Neural progenitor cell (in vitro differentiated cells): ENCODE measurements around the gene MX2.

Source experiments
- CTCF ChIP-seq: fragments of 200-600 bp; sonication (generic); IDR thresholded peaks from 2 replicates; pipeline ENCODE4 v1.5.1; 2017; ENCODE audit warnings: antibody characterized with exemption, mild to moderate bottlenecking
- EZH2 ChIP-seq: fragments of 200-600 bp; sonication (generic); IDR thresholded peaks from 2 replicates; pipeline ENCODE4 v1.6.1; 2017; ENCODE audit warnings: antibody characterized with exemption, mild to moderate bottlenecking, moderate library complexity

- TF ChIP-seq CTCF (no peak), EZH2 (no peak)
Measured at GRCh38 chr21:41410767-41411448, 49.1 kb downstream of the MX2 start.
